Liver (tissue), 3 donors: Measurements from ENCODE around the gene MS4A6A.

Source experiments
- GABPA ChIP-seq, 2 donors: IDR thresholded peaks in 1 of 2; conservative IDR thresholded peaks in 1 of 2; 2 replicates each; pipeline ENCODE4 v1.6.1; 2016; ENCODE audit warnings: antibody characterized with exemption in 2 of 2, mild to moderate bottlenecking in 1 of 2, moderate library complexity in 1 of 2
- JUND ChIP-seq, 2 donors: IDR thresholded peaks; 2 replicates each; pipeline ENCODE4 v1.6.1; 2016; ENCODE audit warnings: antibody characterized with exemption in 2 of 2
- TF ChIP-seq, protein P1 (sequence below): fragments of 150-350 bp; IDR thresholded peaks from 2 replicates; pipeline ENCODE4 v1.5.1; 2017; ENCODE audit warnings: improper control_type of control experiment, low read depth, low read length; ENCODE audit not compliant: missing input control
- donor health status: healthy.
- donor health status: healthy.

- TF ChIP-seq, protein P1, sequence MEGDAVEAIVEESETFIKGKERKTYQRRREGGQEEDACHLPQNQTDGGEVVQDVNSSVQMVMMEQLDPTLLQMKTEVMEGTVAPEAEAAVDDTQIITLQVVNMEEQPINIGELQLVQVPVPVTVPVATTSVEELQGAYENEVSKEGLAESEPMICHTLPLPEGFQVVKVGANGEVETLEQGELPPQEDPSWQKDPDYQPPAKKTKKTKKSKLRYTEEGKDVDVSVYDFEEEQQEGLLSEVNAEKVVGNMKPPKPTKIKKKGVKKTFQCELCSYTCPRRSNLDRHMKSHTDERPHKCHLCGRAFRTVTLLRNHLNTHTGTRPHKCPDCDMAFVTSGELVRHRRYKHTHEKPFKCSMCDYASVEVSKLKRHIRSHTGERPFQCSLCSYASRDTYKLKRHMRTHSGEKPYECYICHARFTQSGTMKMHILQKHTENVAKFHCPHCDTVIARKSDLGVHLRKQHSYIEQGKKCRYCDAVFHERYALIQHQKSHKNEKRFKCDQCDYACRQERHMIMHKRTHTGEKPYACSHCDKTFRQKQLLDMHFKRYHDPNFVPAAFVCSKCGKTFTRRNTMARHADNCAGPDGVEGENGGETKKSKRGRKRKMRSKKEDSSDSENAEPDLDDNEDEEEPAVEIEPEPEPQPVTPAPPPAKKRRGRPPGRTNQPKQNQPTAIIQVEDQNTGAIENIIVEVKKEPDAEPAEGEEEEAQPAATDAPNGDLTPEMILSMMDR, result no peak
- TF ChIP-seq JUND (IDR thresholded peaks at IDR 0.05), result no peak
- no peak for TF ChIP-seq GABPA (IDR thresholded peaks at IDR 0.05 in 1 of 2, conservative IDR thresholded peaks at IDR 0.05 in 1 of 2)
These were observed 11.6 kb upstream of the MS4A6A start for GRCh38 chr11:60194511-60194910.
